SU-DHL-6 (cell line): ENCODE data around the gene CNKSR3.

Experiments
- H2AFZ ChIP-seq: fragments of 200-600 bp; sonication (generic); 2 replicates; pipeline ENCODE4 v1.6.1; 2014; ENCODE audit warnings: low read depth, mild to moderate bottlenecking, moderate library complexity, mixed read lengths, antibody characterized with exemption, low read length; ENCODE audit not compliant: severe bottlenecking
- H3F3A ChIP-seq: fragments of 200-600 bp; shearing (Covaris generic); 2 replicates; pipeline ENCODE4 v1.6.0; 2016; ENCODE audit warnings: antibody characterized with exemption, mild to moderate bottlenecking; ENCODE audit not compliant: insufficient read depth
- H3K27ac ChIP-seq: fragments of 200-600 bp; sonication (generic); 2 replicates; pipeline ENCODE4 v1.5.1; 2016; ENCODE audit warnings: low read depth, mild to moderate bottlenecking, low read length, moderate library complexity, mixed read lengths
- H3K27me3 ChIP-seq: fragments of 200-600 bp; sonication (generic), shearing (Covaris generic); 2 replicates; pipeline ENCODE4 v1.6.0; 2014; ENCODE audit warnings: mild to moderate bottlenecking, low read length
- H3K36me3 ChIP-seq: fragments of 200-600 bp; sonication (generic); 2 replicates; pipeline ENCODE4 v1.6.1; 2014; ENCODE audit warnings: mild to moderate bottlenecking, low read length, mixed read lengths
- H3K4me2 ChIP-seq: fragments of 300-600, 200-600 bp; shearing (Covaris generic), sonication (generic); 2 replicates; pipeline ENCODE4 v1.6.0; 2014; ENCODE audit warnings: low read length, low read depth, mild to moderate bottlenecking; ENCODE audit not compliant: poor library complexity, severe bottlenecking
- H3K4me3 ChIP-seq: fragments of 200-600 bp; sonication (generic); 2 replicates; pipeline ENCODE4 v1.5.1; 2014; ENCODE audit warnings: antibody characterized with exemption, low read length, mild to moderate bottlenecking, mixed read lengths; ENCODE audit not compliant: insufficient read depth, poor library complexity, severe bottlenecking
- H3K79me2 ChIP-seq: fragments of 200-600 bp; sonication (generic); 2 replicates; pipeline ENCODE4 v1.6.1; 2014; ENCODE audit warnings: mild to moderate bottlenecking, low read length, moderate library complexity; ENCODE audit not compliant: insufficient read depth
- H3K9ac ChIP-seq: fragments of 200-600 bp; sonication (generic); 2 replicates; pipeline ENCODE4 v1.7.0; 2014; ENCODE audit warnings: mild to moderate bottlenecking, low read length
- H3K9me2 ChIP-seq: fragments of 200-600 bp; sonication (generic); replicated peaks from 2 replicates; pipeline ENCODE4 v1.6.1; 2014; ENCODE audit warnings: low read length; ENCODE audit not compliant: insufficient read depth
- H3K9me3 ChIP-seq: fragments of 200-600 bp; sonication (generic); 2 replicates; pipeline ENCODE4 v1.6.1; 2014; ENCODE audit warnings: low read length, mixed read lengths; ENCODE audit not compliant: insufficient read depth
- H4K20me1 ChIP-seq: fragments of 200-600 bp; sonication (generic); 2 replicates; pipeline ENCODE4 v1.6.1; 2014; ENCODE audit warnings: low read depth, mild to moderate bottlenecking, antibody characterized with exemption, low read length, moderate library complexity, mixed read lengths
- EZH2phosphoT487 ChIP-seq: fragments of 200-600 bp; sonication (generic), shearing (Covaris generic); conservative IDR thresholded peaks from 2 replicates; pipeline ENCODE4 v1.6.1; 2018; ENCODE audit warnings: mild to moderate bottlenecking, antibody characterized with exemption, low read length, moderate library complexity, mixed read lengths
- TF ChIP-seq, protein P1 (sequence below): fragments of 200-600 bp; sonication (generic); IDR thresholded peaks from one replicate; pipeline ENCODE4 v1.5.1; 2017; ENCODE audit warnings: antibody characterized with exemption, mild to moderate bottlenecking, low read length, moderate library complexity; ENCODE audit not compliant: insufficient read depth, poor library complexity, severe bottlenecking

CNKSR3 gene

DNA sequence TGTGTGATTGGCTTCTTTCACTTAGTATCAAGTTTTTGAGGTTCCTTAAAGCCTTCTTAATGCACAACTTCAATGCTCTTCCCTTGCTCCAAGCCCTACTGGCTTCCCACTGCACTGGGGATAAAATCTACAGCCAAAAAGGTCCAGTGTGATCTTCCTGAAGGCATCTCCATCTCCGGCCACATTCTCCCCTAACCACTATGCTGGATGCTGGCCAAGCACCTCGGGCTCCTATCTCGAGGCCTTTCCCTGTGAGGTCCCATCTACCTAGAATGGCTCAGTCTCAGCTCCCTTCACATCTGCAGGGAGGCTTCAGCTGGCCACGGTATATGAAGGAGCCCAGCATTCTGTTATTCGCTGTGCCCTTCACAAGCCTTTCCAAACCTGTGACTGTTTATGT lies 48.1 kb downstream of the CNKSR3 start:
- Histone ChIP-seq H3K4me3 (no peak overlapping the region), H3K9me2 (no peaks in the 10 kb centered on the region), H3K27me3 (no peaks in the 10 kb centered on the region)

GRCh38 chr6:154461348-154461747 lies 49.1 kb downstream of the CNKSR3 start:
- Histone ChIP-seq H3K9ac (no peak overlapping the region), H3K4me3 (no peak overlapping the region), H3K36me3 (no peaks in the 10 kb centered on the region), H3K9me3 (no peaks in the 10 kb centered on the region), H3K27ac (no peak overlapping the region), H3F3A (no peaks in the 10 kb centered on the region), H3K9me2 (no peaks in the 10 kb centered on the region), H2AFZ (no peak overlapping the region), H4K20me1 (no peaks in the 10 kb centered on the region), H3K27me3 (no peaks in the 10 kb centered on the region), H3K4me2 (no peak overlapping the region), H3K79me2 (no peaks in the 10 kb centered on the region)
- TF ChIP-seq EZH2phosphoT487, result no peak
- TF ChIP-seq, protein P1, sequence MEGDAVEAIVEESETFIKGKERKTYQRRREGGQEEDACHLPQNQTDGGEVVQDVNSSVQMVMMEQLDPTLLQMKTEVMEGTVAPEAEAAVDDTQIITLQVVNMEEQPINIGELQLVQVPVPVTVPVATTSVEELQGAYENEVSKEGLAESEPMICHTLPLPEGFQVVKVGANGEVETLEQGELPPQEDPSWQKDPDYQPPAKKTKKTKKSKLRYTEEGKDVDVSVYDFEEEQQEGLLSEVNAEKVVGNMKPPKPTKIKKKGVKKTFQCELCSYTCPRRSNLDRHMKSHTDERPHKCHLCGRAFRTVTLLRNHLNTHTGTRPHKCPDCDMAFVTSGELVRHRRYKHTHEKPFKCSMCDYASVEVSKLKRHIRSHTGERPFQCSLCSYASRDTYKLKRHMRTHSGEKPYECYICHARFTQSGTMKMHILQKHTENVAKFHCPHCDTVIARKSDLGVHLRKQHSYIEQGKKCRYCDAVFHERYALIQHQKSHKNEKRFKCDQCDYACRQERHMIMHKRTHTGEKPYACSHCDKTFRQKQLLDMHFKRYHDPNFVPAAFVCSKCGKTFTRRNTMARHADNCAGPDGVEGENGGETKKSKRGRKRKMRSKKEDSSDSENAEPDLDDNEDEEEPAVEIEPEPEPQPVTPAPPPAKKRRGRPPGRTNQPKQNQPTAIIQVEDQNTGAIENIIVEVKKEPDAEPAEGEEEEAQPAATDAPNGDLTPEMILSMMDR, result no peak

More for the DNA sequence above, 48.1 kb downstream of the CNKSR3 start:
- H3K27ac ChIP-seq, result no peak overlapping the region
- H4K20me1 ChIP-seq, result no peaks in the 10 kb centered on the region
- no peak overlapping the region for H3K4me2 ChIP-seq
- no peaks in the 10 kb centered on the region for H3F3A ChIP-seq
- TF ChIP-seq, protein P1, result no peak
- no peak for TF ChIP-seq EZH2phosphoT487
- H3K36me3 ChIP-seq, result no peaks in the 10 kb centered on the region
- H2AFZ ChIP-seq, result no peak overlapping the region
- H3K9ac ChIP-seq, result no peak overlapping the region
- H3K9me3 ChIP-seq, result no peaks in the 10 kb centered on the region
- H3K79me2 ChIP-seq, result no peaks in the 10 kb centered on the region

DNA sequence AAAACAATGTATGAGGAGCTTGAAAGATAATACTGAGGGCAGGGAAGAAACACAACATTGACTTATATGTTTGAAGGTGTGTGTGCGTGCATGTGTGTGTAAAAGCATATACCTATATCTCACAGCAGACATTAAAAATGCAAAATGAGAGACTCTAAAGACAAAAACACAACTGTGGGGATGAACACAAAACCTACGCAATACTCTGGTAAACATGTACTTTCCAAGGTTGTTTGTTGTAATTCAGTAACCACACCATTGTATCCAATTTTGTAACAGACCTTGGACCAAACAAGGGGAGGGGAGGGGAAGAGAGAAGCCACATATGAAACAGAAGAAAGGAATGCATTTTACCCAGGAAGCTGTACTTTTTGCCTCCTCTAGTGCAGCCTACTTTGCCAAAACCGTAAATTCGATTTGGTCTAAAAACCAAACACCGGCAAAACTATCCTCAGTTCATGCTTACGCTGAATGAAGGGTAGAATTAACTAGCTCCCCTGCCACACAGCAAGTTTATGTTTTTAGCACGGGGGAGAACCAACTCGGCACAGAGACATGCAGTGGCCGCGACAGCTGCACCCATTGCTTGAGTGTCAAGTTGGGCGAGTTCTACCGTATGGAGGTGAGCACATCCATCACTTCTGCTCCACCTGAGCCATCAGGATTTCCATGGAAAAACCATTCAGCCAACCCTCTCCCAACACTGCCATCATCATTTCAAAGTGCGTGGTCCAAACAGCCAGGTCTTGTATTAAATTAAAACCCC lies 50.0 kb downstream of the CNKSR3 start:
- Histone ChIP-seq H3K4me2 (no peak overlapping the region), H3K9ac (no peak overlapping the region)

More for the DNA sequence above, 50.0 kb downstream of the CNKSR3 start:
- no peaks in the 10 kb centered on the region for H3K9me2 ChIP-seq
- H3K9me3 ChIP-seq, result no peaks in the 10 kb centered on the region
- H2AFZ ChIP-seq, result no peak overlapping the region
- no peaks in the 10 kb centered on the region for H3K79me2 ChIP-seq
- H3F3A ChIP-seq, result no peaks in the 10 kb centered on the region
- no peak overlapping the region for H3K4me3 ChIP-seq
- no peaks in the 10 kb centered on the region for H4K20me1 ChIP-seq
- H3K27ac ChIP-seq, result no peak overlapping the region
- no peaks in the 10 kb centered on the region for H3K36me3 ChIP-seq
- TF ChIP-seq, protein P1, result no peak
- no peak for TF ChIP-seq EZH2phosphoT487
- no peaks in the 10 kb centered on the region for H3K27me3 ChIP-seq
